KMS-11 (cell line): ENCODE results near the gene USP14.

ENCODE experiments used
- H2AFZ ChIP-seq: fragments of 200-600 bp; sonication (generic); 2 replicates; pipeline ENCODE4 v1.6.1; 2016; ENCODE audit warnings: antibody characterized with exemption, mixed run types, low read depth
- H3K27ac ChIP-seq: fragments of 200-600 bp; sonication (generic); 2 replicates; pipeline ENCODE4 v1.6.1; 2016; ENCODE audit warnings: mild to moderate bottlenecking, mixed run types
- H3K27me3 ChIP-seq: fragments of 200-600 bp; sonication (generic); 2 replicates; pipeline ENCODE4 v1.6.1; 2017; ENCODE audit warnings: mild to moderate bottlenecking, low read depth, mixed run types, moderate library complexity; ENCODE audit not compliant: insufficient read depth
- H3K36me3 ChIP-seq: fragments of 200-600 bp; sonication (generic); 2 replicates; pipeline ENCODE4 v1.6.1; 2017; ENCODE audit warnings: mild to moderate bottlenecking, mixed run types; ENCODE audit not compliant: insufficient read depth
- H3K4me1 ChIP-seq: fragments of 200-600 bp; sonication (generic); 2 replicates; pipeline ENCODE4 v1.6.1; 2016; ENCODE audit warnings: mild to moderate bottlenecking, low read depth, mixed run types; ENCODE audit not compliant: poor library complexity, severe bottlenecking
- H3K4me2 ChIP-seq: fragments of 200-600 bp; sonication (generic); 2 replicates; pipeline ENCODE4 v1.7.0; 2016; ENCODE audit warnings: mild to moderate bottlenecking, mixed run types
- H3K4me3 ChIP-seq: fragments of 200-600 bp; sonication (generic); IDR thresholded peaks from 2 replicates; pipeline ENCODE4 v1.6.1; 2017; ENCODE audit warnings: low read depth, low read length, mixed read lengths; ENCODE audit not compliant: insufficient read depth
- H3K79me2 ChIP-seq: fragments of 200-600 bp; sonication (generic); 2 replicates; pipeline ENCODE4 v1.6.1; 2016; ENCODE audit warnings: low read depth, mixed run types; ENCODE audit not compliant: insufficient read depth
- H3K9ac ChIP-seq: fragments of 200-600 bp; sonication (generic); 2 replicates; pipeline ENCODE4 v1.6.1; 2016; ENCODE audit warnings: mild to moderate bottlenecking, mixed run types
- H4K20me1 ChIP-seq: fragments of 200-600 bp; sonication (generic); 2 replicates; pipeline ENCODE4 v1.6.1; 2016; ENCODE audit warnings: mild to moderate bottlenecking, mixed run types; ENCODE audit not compliant: insufficient read depth
- TF ChIP-seq, protein P1 (sequence below): fragments of 200-600 bp; sonication (generic); conservative IDR thresholded peaks from 2 replicates; pipeline ENCODE4 v1.6.1; 2017; ENCODE audit warnings: low read depth, mild to moderate bottlenecking, antibody characterized with exemption, low read length, moderate library complexity, mixed read lengths

The USP14 gene

DNA sequence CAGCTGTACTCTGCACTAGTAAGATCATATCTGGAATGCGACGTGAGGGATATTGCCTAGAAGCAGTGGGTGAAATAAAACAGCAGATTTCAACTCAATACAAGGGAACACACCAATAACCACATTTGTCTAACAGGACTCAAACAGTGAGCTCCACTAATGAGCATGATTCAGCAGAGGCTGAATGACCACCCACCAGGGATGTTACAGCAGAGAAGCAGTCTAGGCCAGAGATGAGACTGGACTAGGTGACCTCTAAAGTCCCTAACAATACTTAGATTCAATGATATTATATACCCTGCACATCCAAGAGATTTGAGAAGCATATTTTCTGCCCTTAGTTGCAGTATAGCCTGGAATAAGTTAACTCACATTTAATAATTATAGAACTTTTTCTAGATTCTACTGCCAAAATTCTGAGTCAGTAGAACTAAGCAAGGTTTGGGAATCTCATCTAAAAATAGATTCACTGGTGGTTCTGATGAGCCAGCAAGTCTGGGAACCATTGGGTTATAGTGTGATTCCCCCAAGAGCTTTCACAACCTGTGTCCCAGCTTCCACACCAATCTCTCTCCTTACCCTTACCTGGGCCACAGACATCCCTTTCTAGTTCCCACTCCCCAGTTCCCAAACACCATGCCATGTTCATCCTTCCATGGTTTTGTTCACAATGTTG lies 103.2 kb downstream of the USP14 start:
- Histone ChIP-seq H3K36me3 (peaks cover 12% of the 10 kb centered on the region; the same call in 1 of the 2 replicates), H3K4me1 (peaks cover 2% of the 10 kb centered on the region), H4K20me1 (no peaks in the 10 kb centered on the region), H3K9ac (no peak overlapping the region), H3K4me2 (no peak overlapping the region), H3K4me3 (no peak overlapping the region), H2AFZ (no peak overlapping the region), H3K79me2 (peaks cover 10% of the 10 kb centered on the region; the same call in 1 of the 2 replicates), H3K27me3 (no peaks in the 10 kb centered on the region), H3K27ac (no peak overlapping the region)
- TF ChIP-seq, protein P1, sequence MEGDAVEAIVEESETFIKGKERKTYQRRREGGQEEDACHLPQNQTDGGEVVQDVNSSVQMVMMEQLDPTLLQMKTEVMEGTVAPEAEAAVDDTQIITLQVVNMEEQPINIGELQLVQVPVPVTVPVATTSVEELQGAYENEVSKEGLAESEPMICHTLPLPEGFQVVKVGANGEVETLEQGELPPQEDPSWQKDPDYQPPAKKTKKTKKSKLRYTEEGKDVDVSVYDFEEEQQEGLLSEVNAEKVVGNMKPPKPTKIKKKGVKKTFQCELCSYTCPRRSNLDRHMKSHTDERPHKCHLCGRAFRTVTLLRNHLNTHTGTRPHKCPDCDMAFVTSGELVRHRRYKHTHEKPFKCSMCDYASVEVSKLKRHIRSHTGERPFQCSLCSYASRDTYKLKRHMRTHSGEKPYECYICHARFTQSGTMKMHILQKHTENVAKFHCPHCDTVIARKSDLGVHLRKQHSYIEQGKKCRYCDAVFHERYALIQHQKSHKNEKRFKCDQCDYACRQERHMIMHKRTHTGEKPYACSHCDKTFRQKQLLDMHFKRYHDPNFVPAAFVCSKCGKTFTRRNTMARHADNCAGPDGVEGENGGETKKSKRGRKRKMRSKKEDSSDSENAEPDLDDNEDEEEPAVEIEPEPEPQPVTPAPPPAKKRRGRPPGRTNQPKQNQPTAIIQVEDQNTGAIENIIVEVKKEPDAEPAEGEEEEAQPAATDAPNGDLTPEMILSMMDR, result no peak
